Ovary (tissue), 3 donors: Measurements from ENCODE around the gene LCP1.

Source experiments
- CTCF ChIP-seq, 3 donors: fragments of 450-650 bp in 2 of 3; fragments of 200-600 bp in 1 of 3; IDR thresholded peaks; one replicate each; pipeline versions ENCODE4 v1.5.1 to v1.8.0; 2016 to 2022; ENCODE audit warnings: antibody characterized with exemption in 3 of 3, mild to moderate bottlenecking in 1 of 3
- EP300 ChIP-seq: sonication (generic); formaldehyde crosslinking; IDR thresholded peaks from one replicate; pipeline ENCODE4 v1.6.1; 2017; ENCODE audit warnings: antibody characterized with exemption
- POLR2A ChIP-seq: fragments of 450-650 bp; IDR thresholded peaks from one replicate; pipeline ENCODE4 v1.6.1; 2017; ENCODE audit warnings: antibody characterized with exemption, mild to moderate bottlenecking, moderate library complexity
- donor health status: DM: no; HTN: no; CAD: no.

GRCh38 chr13:46145950-46146349, 36.0 kb downstream of the LCP1 start:
- TF ChIP-seq CTCF (IDR thresholded peaks at IDR 0.05) (no peak), EP300 (no peak), POLR2A (no peak)
